IPS-NIHi7 (cell line): ENCODE data around the gene PAGE2.
A peak's percentile ranks its signal among the peaks of the same experiment; 100 is the strongest.
"Not testable (repeated sequence)": the region's sequence is repeated elsewhere in the genome, so short reads cannot be mapped to it uniquely, and the experiment has no call there.

ENCODE experiments used
- DNase-seq: peaks from one replicate; pipeline ENCODE4 v3.0.0; 2012; ENCODE audit warnings: mixed read lengths; ENCODE audit errors: extremely low spot score

Gene PAGE2

GRCh38 chrX:55088795-55089489, at the start of gene PAGE2:
Gene PAGE2 (plus strand): TSS chrX:55089018. CDS start chrX:55090021, 1,003 bp downstream.
- no peak for DNase-seq

- DNase-seq: no peak
These were observed 49.3 kb upstream of the PAGE2 start for GRCh38 chrX:55039471-55039870.

DNA sequence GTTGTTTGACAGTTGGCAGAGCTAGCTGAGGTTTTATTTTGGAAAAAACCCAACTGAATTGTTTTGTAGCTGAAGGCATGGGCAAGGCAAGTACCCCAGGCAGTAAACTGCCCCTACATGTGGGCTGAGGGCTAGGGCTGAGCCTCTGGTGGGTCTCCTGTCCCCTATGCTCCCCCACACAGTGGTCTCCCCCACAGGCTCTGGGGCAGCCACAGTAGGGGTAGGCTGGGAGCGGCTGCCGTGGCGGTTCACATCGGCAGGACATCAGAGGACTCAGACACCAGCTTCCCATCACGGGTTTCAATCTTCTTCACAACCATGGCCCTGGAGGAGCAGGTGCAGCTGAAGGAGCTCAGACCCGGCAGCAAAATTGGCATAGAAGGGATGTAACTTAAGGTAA, 47.3 kb upstream of the PAGE2 start:
- DNase-seq: no peak

DNA sequence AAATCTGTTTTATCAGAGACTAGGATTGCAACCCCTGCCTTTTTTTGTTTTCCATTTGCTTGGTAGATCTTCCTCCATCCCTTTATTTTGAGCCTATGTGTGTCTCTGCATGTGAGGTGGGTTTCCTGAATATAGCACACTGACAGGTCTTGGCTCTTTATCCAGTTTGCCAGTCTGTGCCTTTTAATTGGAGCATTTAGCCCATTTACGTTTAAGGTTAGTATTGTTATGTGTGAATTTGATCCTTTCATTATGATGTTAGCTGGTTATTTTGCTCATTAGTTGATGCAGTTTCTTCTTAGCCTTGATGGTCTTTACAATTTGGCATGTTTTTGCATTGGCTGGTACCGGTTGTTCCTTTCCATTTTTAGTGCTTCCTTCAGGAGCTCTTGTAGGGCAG, 38.2 kb upstream of the PAGE2 start:
- DNase-seq: not testable (repeated sequence)

DNA sequence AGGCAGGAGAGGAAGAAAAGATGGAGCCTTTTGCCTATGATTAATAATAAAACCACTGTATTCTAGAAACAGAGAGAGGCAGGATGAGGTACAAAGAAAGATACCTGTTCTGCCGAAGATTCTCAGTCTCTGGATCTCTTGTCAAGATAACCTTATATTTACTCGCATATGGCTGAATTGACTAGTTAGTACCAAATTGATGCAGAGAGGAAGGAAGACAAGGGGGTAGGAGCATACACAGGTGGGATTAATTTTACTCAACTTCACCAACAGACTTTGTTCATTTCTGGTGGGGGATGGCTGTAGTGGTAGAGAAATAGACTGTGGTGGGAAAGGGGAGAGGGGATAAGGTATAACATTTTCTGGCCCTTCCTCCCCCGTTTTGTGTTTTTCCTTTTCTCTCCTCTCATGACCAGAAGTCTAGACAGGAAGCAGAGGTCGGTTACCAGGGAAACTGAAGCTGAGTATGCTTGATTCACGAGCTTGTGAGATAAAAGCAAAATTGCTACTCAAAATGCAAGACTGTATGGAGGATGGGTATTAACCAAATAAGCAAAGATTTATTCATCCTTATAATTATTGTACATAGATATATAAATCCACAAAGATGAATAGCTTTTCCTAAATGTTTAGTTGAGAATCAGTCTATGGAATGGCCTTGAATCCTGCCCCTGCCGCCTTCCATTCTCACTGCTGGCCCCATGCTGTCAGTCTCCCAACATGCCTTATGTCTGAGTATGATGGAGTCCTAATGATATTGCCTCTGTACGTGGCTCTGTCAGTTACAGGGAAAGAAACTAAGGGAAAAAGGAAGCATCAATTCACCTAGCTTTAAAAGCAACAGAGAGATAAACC, 31.8 kb upstream of the PAGE2 start:
- no peak for DNase-seq

GRCh38 chrX:55057675-55058249, 31.1 kb upstream of the PAGE2 start:
- peak; percentile 15 for DNase-seq

DNA sequence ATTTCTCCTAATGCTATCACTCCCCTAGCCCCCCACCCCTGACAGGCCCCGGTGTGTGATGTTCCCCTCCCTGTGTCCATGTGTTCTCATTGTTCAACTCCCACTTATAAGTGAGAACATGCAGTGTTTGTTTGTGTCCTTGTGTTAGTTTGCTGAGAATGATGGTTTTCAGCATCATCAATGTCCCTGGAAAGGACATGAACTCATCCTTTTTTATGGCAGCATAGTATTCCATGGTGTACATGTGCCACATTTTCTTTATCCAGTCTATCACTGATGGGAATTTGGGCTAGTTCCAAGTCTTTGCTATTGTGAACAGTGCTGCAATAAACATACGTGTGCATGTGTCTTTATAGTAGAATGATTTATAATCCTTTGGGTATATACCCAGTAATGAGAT, 21.6 kb upstream of the PAGE2 start:
- DNase-seq: not testable (repeated sequence)

DNA sequence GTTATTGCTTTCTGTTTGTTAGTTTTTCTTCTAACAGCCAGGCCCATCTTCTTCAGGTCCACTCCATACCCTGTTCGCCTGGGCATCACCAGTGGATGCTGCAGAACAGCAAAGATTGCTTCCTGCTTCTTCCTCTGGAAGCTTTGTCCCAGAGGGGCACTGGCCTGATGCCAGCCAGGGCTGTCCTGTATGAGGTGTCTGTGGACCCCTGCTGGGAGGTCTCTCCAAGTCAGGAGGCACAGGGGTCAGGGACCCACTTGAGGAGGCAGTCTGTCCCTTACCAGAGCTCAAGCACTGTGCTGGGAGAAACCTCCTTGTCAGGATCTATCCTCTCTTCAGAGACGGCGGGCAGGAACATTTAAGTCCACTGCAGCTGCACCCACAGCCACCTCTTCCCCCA, 16.5 kb upstream of the PAGE2 start:
- no peak for DNase-seq

DNA sequence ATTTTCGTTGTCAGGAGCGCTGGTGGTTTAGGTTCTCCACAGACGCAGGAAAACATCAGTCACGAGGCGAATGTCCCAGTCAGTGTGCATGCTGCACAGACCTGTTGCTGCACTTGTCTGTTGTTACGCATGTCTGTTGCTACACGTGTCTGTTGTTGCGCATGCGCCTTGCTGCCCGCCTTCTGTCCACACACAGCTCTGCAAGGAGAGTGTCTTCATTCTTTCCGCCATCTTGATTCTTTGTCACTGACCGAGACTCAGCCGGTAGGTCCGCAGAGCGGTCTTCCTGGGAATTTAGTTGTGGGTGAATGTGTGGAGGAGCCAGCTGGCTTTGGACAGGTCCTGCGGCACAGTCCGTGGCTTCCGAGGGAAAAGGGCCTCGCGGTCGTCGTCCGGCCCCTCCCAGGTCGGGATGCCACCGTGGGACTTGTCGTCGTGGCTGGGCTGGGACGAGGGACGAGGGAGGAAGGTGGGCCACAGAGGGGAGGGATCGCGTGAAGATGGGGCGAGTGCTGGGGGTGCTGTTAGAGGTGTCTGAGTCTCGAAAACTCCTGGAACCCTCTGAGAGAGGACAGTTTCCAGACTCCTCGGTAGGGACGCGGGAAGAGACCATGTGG, 13.9 kb upstream of the PAGE2 start, which contains the start of gene PAGE2B:
Gene PAGE2B (plus strand): TSS at position 180 of the 617 bp plus-strand sequence. CDS start 1,012 bp downstream, outside the sequence.
- DNase-seq: no peak

- DNase-seq: no peak
These were observed 9.9 kb downstream of the PAGE2 start for GRCh38 chrX:55098691-55099090.

DNA sequence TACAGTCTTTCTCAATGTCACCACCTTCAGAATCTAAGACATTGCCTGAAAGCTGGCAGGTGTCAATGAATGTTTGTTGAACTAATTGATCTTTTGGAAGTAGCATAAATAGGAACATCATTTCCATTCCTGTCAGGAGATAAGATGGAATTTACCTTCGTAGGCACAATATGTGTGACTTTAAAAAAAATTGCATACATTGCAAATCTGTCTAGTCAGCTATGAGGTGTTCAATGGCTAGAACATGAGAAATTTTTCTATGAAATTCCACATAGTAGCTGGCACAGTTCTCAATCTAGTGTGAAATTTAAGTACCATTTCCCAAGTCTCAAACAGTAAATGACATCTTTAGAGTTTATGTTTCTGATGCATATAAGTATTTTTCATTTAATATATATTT, 10.3 kb downstream of the PAGE2 start:
- no peak for DNase-seq

DNA sequence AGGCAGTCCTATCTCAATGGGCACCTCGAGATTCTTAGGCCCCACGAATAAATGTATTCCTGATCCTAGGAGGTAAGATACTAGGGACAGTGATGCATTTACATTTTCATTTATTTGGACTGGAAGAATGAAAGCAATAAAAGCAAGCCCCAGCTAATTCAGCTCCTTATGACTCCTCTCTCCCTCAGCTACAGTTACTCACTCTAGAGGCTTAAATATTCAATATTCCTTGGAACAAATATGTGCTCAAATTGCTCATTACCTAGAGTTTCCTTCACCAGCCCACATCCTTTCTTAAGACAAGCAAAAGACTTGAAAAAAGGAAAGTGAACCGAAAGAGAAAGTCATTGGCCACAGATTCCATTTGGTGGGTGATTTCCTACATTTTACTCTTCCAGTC, 13.9 kb downstream of the PAGE2 start:
- DNase-seq: no peak

GRCh38 chrX:55107262-55107661, 18.4 kb downstream of the PAGE2 start:
- no peak for DNase-seq

- DNase-seq: no peak
These were observed 19.1 kb downstream of the PAGE2 start for GRCh38 chrX:55107911-55108310.

DNA sequence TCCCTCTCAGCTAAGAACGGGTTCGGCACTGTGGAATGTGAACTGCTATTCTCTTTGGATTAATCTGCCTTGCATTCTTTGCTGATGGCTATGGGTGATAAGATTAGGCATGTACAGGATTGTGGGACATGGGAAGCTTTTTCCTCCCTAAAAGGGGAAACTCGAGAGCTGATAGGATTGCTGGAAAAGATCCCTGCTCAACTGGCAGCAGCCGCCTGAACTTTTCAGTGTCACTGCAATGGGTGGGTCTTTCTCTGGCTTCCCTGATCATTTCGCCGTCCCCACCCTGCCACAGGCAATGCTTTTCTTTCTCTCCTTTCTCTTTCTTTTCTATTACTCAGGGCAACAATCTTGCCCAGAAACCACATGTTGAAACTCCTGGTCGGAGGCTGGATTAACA, 20.5 kb downstream of the PAGE2 start:
- no peak for DNase-seq

- no peak for DNase-seq
These were observed 22.9 kb downstream of the PAGE2 start for GRCh38 chrX:55111578-55112254.

GRCh38 chrX:55116589-55116988, 27.8 kb downstream of the PAGE2 start:
- not testable (repeated sequence) for DNase-seq

DNA sequence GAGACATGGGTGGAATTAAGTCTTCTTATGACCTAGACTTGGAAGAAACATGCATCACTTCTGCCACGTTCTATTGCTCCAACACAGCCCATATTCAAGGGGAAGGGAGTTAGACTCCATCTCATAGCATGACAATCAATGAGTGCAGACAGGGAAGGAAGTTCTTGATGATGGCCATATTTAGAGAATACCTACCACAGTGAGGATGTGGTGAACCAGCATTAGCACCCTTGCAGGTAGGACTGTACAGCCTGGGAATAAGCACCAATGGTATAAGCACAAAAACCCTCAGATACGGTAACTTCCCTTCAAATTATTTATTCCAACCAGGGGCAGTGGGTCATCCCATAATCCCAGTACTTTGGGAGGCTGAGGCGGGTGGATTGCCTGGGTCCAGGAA, 29.8 kb downstream of the PAGE2 start:
- DNase-seq: no peak

GRCh38 chrX:55119271-55119670, 30.5 kb downstream of the PAGE2 start:
- DNase-seq: no peak

- no peak for DNase-seq
These were observed 30.9 kb downstream of the PAGE2 start for GRCh38 chrX:55119712-55120111.

DNA sequence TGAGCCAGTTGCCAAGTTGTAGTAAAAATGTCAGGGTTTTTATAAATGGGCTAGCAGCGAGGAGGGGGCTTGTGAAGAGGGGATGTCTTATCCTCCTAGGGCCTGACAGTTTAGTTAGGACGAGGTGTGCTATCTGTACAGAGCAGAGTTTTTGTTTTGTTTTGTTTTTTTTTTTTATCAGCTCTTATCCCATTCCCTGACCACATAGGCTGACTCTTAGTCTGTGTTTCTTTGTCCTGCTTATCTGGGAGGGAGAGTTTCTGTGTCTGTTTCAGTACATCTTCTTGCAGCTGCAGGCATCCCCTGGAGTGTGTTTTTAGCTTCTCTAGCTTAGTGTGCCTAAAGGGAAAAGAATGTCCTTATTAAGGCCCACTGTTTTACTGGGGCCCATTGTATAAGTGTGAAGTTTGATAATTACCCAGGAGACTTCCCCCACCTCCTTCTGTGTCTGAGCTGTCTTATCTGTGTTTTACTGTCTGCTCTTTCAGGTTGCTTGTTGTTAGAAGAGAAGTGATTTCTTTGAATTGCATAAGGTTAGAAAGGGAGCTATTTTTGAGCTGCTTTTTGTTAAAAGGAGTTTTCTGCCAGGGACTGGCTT, 32.0 kb downstream of the PAGE2 start:
- DNase-seq: no peak
